GM12891 (cell line): ENCODE data around the gene NEURL2.

Experiments
- PAX5 ChIP-seq: IDR thresholded peaks from 2 replicates; pipeline ENCODE4 v1.6.1; 2011; ENCODE audit warnings: low read length, moderate library complexity, mild to moderate bottlenecking; ENCODE audit not compliant: insufficient read depth, severe bottlenecking
- POLR2A ChIP-seq: IDR thresholded peaks from 2 replicates; pipeline ENCODE4 v1.6.1; 2011; ENCODE audit warnings: low read depth, low read length, control low read depth
- POLR2AphosphoS5 ChIP-seq: IDR thresholded peaks from 2 replicates; pipeline ENCODE4 v1.6.1; 2011; ENCODE audit warnings: low read depth, low read length, control low read depth
- POU2F2 ChIP-seq: IDR thresholded peaks from 2 replicates; pipeline ENCODE4 v1.6.1; 2011; ENCODE audit warnings: low read depth, mild to moderate bottlenecking, control low read depth, low read length, moderate library complexity
- TAF1 ChIP-seq: IDR thresholded peaks from 2 replicates; pipeline ENCODE4 v1.6.1; 2011; ENCODE audit warnings: low read depth, low read length, control low read depth

DNA sequence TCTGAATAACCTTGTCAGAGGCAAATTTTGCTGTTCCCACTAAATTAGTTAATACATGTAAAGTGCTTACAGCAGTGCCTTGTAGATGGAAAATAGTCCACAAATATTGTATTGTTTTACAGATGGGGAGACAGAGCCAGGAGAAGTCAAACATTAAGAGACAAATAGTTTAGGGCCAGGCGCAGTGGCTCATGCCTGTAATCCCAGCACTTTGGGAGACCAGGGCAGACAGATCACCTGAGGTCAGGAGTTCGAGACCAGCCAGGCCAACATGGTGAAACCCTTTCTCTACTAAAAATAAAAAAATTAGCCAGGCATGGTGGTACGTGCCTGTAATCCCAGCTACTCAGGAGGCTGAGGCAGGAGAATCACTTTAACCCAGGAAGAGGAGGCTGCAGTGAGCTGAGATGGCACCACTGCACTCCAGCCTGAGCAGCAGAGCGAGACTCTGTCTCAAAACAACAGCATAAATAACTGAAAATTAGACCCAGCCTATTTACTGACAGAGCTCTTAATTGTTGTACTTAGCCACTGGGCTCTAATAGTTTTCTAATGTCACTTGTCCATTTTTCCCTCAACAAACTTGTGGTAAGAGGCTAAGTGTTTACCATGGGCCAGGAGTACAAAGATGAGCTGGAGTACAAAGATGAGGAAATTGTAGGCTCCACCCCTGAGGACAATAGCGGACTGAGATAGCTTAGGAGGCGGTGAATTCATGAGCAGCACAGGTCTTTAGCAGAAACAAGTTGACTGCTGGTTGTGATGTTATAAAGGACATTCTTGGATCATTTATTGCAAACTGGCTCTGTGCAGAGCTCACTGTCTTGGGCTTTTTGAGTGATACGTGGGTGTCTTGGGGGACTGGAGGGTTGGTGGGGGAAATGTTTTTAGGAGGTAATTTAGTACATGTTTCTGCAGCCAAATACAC lies 27.2 kb downstream of the NEURL2 start:
- TF ChIP-seq POLR2AphosphoS5 (no peak), POLR2A (no peak), TAF1 (no peak), POU2F2 (no peak), PAX5 (no peak)
